Kidney epithelial cell (primary cell): ENCODE data around the gene RPUSD4. TPM values are rescaled to one million over a fixed set of nuclear protein-coding genes. Genes with fewer than 3 reads are reported as not detected.
"Not testable (repeated sequence)": the region's sequence is repeated elsewhere in the genome, so short reads cannot be mapped to it uniquely, and the experiment has no call there.

Source experiments
- DNase-seq: peaks from one replicate; pipeline ENCODE4 v3.0.0-alpha.2; 2010; ENCODE audit warnings: low read depth
- H3K27me3 ChIP-seq: 2 replicates; pipeline ENCODE4 v1.6.0; 2011; ENCODE audit warnings: low read length; ENCODE audit not compliant: control insufficient read depth, insufficient read depth
- H3K36me3 ChIP-seq: 2 replicates; pipeline ENCODE4 v1.5.1; 2011; ENCODE audit warnings: low read length; ENCODE audit not compliant: control insufficient read depth, insufficient read depth
- H3K4me3 ChIP-seq: 2 replicates; pipeline ENCODE4 v1.5.1; 2011; ENCODE audit warnings: low read depth, mild to moderate bottlenecking, control low read depth, low read length
- total RNA-seq: library from RNA; depleted of rRNA; stranded (reverse); fragments of >200 nt; gene quantifications from 2 replicates; pipeline ENCODE4 v1.2.3, GENCODE V29; 2015
- TF ChIP-seq, protein P1 (sequence below): IDR thresholded peaks from 2 replicates; pipeline ENCODE4 v1.5.1; 2011; ENCODE audit warnings: mild to moderate bottlenecking, moderate library complexity, low read length, control low read depth, inconsistent platforms; ENCODE audit not compliant: insufficient read depth, poor library complexity, severe bottlenecking

The RPUSD4 gene, protein sequence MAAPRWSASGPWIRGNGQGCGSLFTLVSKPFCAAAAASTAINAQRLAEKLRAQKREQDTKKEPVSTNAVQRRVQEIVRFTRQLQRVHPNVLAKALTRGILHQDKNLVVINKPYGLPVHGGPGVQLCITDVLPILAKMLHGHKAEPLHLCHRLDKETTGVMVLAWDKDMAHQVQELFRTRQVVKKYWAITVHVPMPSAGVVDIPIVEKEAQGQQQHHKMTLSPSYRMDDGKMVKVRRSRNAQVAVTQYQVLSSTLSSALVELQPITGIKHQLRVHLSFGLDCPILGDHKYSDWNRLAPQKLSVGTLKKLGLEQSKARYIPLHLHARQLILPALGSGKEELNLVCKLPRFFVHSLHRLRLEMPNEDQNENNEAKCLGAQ
- 25.5 and 27.0 TPM in 2 replicates for total RNA-seq

- TF ChIP-seq, protein P1, sequence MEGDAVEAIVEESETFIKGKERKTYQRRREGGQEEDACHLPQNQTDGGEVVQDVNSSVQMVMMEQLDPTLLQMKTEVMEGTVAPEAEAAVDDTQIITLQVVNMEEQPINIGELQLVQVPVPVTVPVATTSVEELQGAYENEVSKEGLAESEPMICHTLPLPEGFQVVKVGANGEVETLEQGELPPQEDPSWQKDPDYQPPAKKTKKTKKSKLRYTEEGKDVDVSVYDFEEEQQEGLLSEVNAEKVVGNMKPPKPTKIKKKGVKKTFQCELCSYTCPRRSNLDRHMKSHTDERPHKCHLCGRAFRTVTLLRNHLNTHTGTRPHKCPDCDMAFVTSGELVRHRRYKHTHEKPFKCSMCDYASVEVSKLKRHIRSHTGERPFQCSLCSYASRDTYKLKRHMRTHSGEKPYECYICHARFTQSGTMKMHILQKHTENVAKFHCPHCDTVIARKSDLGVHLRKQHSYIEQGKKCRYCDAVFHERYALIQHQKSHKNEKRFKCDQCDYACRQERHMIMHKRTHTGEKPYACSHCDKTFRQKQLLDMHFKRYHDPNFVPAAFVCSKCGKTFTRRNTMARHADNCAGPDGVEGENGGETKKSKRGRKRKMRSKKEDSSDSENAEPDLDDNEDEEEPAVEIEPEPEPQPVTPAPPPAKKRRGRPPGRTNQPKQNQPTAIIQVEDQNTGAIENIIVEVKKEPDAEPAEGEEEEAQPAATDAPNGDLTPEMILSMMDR, result no peak
- Histone ChIP-seq H3K4me3 (peak within 1 kb of the TSS; percentile 83), H3K36me3 (no peaks in the 10 kb centered on the region), H3K27me3 (no peaks in the 10 kb centered on the region)
- DNase-seq, result peak; percentile 73
Measured at GRCh38 chr11:126211236-126212088, at the start of gene RPUSD4, which contains the start of gene FAM118B. Gene RPUSD4 (minus strand): TSS chr11:126211650. CDS start chr11:126211638, 12 bp downstream. Gene FAM118B (plus strand): TSS chr11:126211782. CDS start chr11:126235002, 23,220 bp downstream.

DNA sequence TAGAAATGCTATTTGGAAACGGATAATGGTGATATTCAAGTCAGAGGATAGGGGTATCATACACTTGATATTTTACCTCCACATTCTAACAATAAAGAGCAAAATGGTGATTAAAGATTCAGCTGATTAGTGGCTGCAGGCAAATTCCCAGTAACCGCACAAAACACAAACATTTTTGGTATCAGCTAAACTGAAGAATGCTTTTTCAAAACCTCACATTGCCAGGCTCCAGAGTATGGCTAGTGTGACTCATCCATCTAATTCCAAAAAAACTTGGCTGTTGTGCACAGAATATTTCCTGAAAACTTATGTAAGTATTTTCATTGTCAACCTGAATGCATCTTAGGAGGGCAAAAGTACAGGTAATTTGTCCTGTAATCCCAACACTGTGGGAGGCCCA, 46.3 kb upstream of the RPUSD4 start:
- H3K4me3 ChIP-seq, result no peak overlapping the region
- no peaks in the 10 kb centered on the region for H3K27me3 ChIP-seq
- no peak for DNase-seq
- TF ChIP-seq, protein P1, result no peak
- no peaks in the 10 kb centered on the region for H3K36me3 ChIP-seq

- TF ChIP-seq, protein P1, result no peak
- no peaks in the 10 kb centered on the region for H3K36me3 ChIP-seq
- no peak overlapping the region for H3K4me3 ChIP-seq
- H3K27me3 ChIP-seq, result no peaks in the 10 kb centered on the region
- DNase-seq, result no peak
Measured at GRCh38 chr11:126257144-126257543, 45.7 kb upstream of the RPUSD4 start.

GRCh38 chr11:126256216-126256615, 44.8 kb upstream of the RPUSD4 start:
- Histone ChIP-seq H3K36me3 (no peaks in the 10 kb centered on the region), H3K27me3 (no peaks in the 10 kb centered on the region), H3K4me3 (no peak overlapping the region)
- DNase-seq, result no peak
- TF ChIP-seq, protein P1, result no peak

- not testable (repeated sequence) for H3K4me3 ChIP-seq, H3K36me3 ChIP-seq, DNase-seq, H3K27me3 ChIP-seq
Measured at GRCh38 chr11:126255507-126255906, 44.1 kb upstream of the RPUSD4 start.

GRCh38 chr11:126254819-126255218, 43.4 kb upstream of the RPUSD4 start:
- DNase-seq, result no peak
- Histone ChIP-seq H3K27me3 (no peaks in the 10 kb centered on the region), H3K4me3 (no peak overlapping the region), H3K36me3 (no peaks in the 10 kb centered on the region)
- TF ChIP-seq, protein P1, result no peak
